Measurements from ENCODE around the gene ZFYVE27.

DNA sequence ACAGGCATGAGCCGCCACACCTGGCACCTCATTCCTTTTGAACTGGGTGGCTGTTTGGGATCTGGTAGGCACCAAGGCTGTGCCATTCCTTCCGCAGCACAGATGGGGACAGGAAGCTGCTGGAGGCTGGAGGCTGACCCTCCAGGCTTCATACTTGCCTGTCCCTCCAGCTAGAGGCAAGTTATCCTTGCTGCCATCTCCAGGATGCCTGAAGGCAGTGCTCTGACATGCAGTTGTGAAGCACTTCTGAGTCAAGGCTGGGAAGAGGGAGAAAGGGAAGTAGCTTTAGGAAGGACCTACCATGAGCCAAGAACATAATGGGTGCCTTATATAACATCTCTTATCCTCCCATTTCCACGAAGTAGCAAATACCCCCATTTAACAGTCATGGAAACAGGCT is 13.9 kb upstream of the ZFYVE27 start:
- TF ChIP-seq, protein P1, sequence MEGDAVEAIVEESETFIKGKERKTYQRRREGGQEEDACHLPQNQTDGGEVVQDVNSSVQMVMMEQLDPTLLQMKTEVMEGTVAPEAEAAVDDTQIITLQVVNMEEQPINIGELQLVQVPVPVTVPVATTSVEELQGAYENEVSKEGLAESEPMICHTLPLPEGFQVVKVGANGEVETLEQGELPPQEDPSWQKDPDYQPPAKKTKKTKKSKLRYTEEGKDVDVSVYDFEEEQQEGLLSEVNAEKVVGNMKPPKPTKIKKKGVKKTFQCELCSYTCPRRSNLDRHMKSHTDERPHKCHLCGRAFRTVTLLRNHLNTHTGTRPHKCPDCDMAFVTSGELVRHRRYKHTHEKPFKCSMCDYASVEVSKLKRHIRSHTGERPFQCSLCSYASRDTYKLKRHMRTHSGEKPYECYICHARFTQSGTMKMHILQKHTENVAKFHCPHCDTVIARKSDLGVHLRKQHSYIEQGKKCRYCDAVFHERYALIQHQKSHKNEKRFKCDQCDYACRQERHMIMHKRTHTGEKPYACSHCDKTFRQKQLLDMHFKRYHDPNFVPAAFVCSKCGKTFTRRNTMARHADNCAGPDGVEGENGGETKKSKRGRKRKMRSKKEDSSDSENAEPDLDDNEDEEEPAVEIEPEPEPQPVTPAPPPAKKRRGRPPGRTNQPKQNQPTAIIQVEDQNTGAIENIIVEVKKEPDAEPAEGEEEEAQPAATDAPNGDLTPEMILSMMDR (IDR thresholded peaks at IDR 0.05; ENCODE audit: borderline replicate concordance, extremely low read depth, low read length, poor library complexity, severe bottlenecking): no peak
- no peak for TF ChIP-seq EZH2 (IDR thresholded peaks at IDR 0.05; ENCODE audit: borderline replicate concordance, low read depth, low read length, severe bottlenecking)
